Osteocyte (in vitro differentiated cells): ENCODE measurements around the gene LUZP2. TPM values are rescaled to one million over a fixed set of nuclear protein-coding genes. Genes with fewer than 3 reads are reported as not detected.

Source experiments
- DNase-seq: peaks from one replicate; pipeline ENCODE4 v3.0.0; 2021; ENCODE audit warnings: mixed read lengths; ENCODE audit not compliant: unreplicated experiment; ENCODE audit errors: extremely low spot score
- H3K27ac Mint-ChIP-seq: one replicate; pipeline ENCODE4 v1.8.0; 2021; ENCODE audit warnings: mild to moderate bottlenecking, mixed read lengths; ENCODE audit not compliant: unreplicated experiment
- H3K27me3 Mint-ChIP-seq: one replicate; pipeline ENCODE4 v1.8.0; 2021; ENCODE audit warnings: mixed read lengths; ENCODE audit not compliant: unreplicated experiment
- H3K36me3 Mint-ChIP-seq: one replicate; pipeline ENCODE4 v1.8.0; 2021; ENCODE audit warnings: mixed read lengths; ENCODE audit not compliant: unreplicated experiment
- H3K4me1 Mint-ChIP-seq: one replicate; pipeline ENCODE4 v1.8.0; 2021; ENCODE audit warnings: mixed read lengths; ENCODE audit not compliant: unreplicated experiment
- H3K4me3 Mint-ChIP-seq: one replicate; pipeline ENCODE4 v1.8.0; 2021; ENCODE audit warnings: mild to moderate bottlenecking, moderate library complexity, mixed read lengths; ENCODE audit not compliant: unreplicated experiment
- H3K9me3 Mint-ChIP-seq: one replicate; pipeline ENCODE4 v1.8.0; 2021; ENCODE audit warnings: mixed read lengths; ENCODE audit not compliant: unreplicated experiment
- total RNA-seq: library from RNA; stranded (reverse); gene quantifications from 2 replicates; pipeline ENCODE4 v1.2.1, GENCODE V29; 2021
- TF ChIP-seq, protein P1 (sequence below): fragments of 200-600 bp; sonication (generic); IDR thresholded peaks from 2 replicates; pipeline ENCODE4 v1.5.0; 2021; ENCODE audit warnings: antibody characterized with exemption, mild to moderate bottlenecking, moderate library complexity

The LUZP2 gene
- total RNA-seq, 1 donor from 2014 or later: 3.5 TPM

DNA sequence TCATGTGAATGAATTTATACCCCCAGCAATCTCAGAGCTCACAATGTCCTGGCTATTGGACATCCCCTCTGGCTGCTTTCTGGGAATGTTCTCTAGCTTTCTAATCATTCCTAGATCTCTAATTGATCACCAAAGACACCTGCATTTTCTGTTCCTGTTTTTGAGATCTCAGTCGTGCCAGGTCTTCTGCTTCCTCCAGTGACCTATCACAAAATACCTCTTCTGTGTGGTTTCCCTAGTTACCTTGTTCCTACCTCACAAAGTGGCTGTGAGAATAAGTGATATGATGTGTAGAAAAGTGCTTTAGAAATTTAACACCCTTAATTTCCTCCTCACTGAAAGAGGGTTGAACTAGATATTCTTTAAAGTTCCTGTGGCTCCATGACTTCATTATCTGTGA, 92.2 kb downstream of the LUZP2 start:
- H3K4me1 Mint-ChIP-seq: peaks cover 56% of the 10 kb centered on the region
- no peaks in the 10 kb centered on the region for H3K27me3 Mint-ChIP-seq
- no peaks in the 10 kb centered on the region for H3K36me3 Mint-ChIP-seq
- no peaks in the 10 kb centered on the region for H3K9me3 Mint-ChIP-seq
- no peak for DNase-seq
- H3K27ac Mint-ChIP-seq: no peak overlapping the region
- TF ChIP-seq, protein P1, sequence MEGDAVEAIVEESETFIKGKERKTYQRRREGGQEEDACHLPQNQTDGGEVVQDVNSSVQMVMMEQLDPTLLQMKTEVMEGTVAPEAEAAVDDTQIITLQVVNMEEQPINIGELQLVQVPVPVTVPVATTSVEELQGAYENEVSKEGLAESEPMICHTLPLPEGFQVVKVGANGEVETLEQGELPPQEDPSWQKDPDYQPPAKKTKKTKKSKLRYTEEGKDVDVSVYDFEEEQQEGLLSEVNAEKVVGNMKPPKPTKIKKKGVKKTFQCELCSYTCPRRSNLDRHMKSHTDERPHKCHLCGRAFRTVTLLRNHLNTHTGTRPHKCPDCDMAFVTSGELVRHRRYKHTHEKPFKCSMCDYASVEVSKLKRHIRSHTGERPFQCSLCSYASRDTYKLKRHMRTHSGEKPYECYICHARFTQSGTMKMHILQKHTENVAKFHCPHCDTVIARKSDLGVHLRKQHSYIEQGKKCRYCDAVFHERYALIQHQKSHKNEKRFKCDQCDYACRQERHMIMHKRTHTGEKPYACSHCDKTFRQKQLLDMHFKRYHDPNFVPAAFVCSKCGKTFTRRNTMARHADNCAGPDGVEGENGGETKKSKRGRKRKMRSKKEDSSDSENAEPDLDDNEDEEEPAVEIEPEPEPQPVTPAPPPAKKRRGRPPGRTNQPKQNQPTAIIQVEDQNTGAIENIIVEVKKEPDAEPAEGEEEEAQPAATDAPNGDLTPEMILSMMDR: no peak
- H3K4me3 Mint-ChIP-seq: no peak overlapping the region

DNA sequence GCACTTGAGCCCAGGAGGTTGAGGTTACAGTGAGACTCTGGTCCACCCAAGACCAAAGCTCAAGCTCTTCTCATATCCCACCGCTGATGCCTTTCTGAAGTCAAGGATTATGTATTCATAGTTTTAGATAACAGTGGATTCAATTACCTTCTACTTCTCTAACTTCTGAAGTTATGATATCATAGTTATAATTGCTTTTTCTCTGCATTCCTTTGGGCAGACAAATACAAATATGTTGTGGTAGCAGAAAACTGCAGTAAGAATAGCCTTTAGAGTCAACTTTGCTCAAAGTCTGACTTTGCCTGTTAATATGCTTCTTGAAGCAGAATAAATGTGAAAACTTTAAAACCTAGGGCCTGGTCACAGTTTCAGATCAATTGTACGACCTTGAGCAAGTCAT, 94.4 kb downstream of the LUZP2 start:
- Mint-ChIP-seq H3K9me3 (no peaks in the 10 kb centered on the region), H3K4me1 (peaks cover 39% of the 10 kb centered on the region), H3K4me3 (no peak overlapping the region), H3K27ac (no peak overlapping the region), H3K27me3 (no peaks in the 10 kb centered on the region), H3K36me3 (no peaks in the 10 kb centered on the region)
- TF ChIP-seq, protein P1: no peak
- no peak for DNase-seq

DNA sequence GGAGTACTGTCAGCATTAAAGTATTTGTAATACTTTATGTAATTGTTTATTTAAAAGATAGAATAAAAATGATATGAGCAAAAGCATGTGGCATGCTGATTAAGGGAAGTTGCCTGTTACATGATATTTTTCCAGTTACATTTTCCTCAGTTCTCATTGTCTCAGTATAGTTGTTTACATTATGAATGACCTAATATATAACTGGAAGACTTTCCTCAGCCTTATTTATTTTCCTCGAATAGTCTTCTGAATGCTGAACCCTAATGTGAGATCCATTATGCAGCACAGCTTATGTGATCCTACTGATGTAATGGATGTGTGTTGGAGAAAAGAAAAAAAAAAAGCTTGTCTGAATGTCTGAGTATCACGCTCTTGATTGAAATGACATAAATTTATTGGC, 95.5 kb downstream of the LUZP2 start:
- DNase-seq: no peak
- H3K27me3 Mint-ChIP-seq: no peaks in the 10 kb centered on the region
- no peaks in the 10 kb centered on the region for H3K36me3 Mint-ChIP-seq
- peak overlapping the region; percentile 63 for H3K27ac Mint-ChIP-seq
- TF ChIP-seq, protein P1: no peak
- no peaks in the 10 kb centered on the region for H3K9me3 Mint-ChIP-seq
- peaks cover 34% of the 10 kb centered on the region for H3K4me1 Mint-ChIP-seq
- no peak overlapping the region for H3K4me3 Mint-ChIP-seq

DNA sequence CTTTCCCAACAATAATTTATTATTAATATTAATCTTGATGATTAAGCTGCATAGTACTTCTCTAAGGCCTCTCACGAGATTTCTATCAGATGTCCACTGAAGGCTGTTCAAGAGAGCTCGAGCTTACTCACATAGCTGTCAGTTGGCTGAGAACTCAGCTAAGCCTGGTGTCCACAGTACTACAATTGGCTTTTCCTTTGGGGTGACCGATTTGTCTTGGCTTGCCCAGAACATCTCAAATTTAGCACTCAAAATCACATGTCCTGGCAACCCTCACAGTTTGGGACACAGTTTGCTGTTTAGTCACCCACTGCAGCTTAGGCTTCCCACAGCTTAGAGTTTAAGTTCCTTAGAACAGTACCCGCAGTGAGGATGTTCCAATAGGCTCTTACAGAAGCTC, 96.5 kb downstream of the LUZP2 start:
- Mint-ChIP-seq H3K9me3 (no peaks in the 10 kb centered on the region), H3K4me1 (peaks cover 25% of the 10 kb centered on the region), H3K4me3 (no peak overlapping the region), H3K27ac (no peak overlapping the region), H3K36me3 (no peaks in the 10 kb centered on the region), H3K27me3 (no peaks in the 10 kb centered on the region)
- TF ChIP-seq, protein P1: no peak
- no peak for DNase-seq

DNA sequence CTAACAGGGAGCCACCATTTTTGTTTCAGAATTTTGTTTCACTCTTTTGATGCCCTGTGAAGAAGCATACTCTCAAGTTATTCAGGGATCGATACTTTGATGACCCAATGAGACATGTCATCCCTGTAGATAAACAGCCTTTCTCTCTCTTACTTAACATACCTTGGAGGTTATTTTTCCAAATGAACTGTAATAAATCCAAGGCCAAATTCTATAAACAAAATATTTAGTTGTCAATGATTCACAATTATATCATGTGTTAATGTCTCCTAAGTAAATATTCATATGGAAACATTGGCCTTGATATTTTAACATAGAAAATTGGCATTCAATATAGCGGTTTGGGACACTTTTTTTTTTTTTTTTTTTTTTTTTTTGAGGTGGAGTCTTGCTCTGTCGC, 97.5 kb downstream of the LUZP2 start:
- H3K36me3 Mint-ChIP-seq: no peaks in the 10 kb centered on the region
- no peak overlapping the region for H3K27ac Mint-ChIP-seq
- peaks cover 22% of the 10 kb centered on the region for H3K4me1 Mint-ChIP-seq
- H3K27me3 Mint-ChIP-seq: no peaks in the 10 kb centered on the region
- no peak for DNase-seq
- no peak overlapping the region for H3K4me3 Mint-ChIP-seq
- TF ChIP-seq, protein P1: no peak
- no peaks in the 10 kb centered on the region for H3K9me3 Mint-ChIP-seq
